Activated CD4-positive, alpha-beta T cell treated with anti-CD3 and anti-CD28 coated beads, Interleukin-2, amount 10 ng/mL, durations not matched to agents 24 days and 14 days (primary cell): ENCODE results near the gene FLOT2. TPM values are rescaled to one million over a fixed set of nuclear protein-coding genes. Genes with fewer than 3 reads are reported as not detected.
"Not testable (repeated sequence)": the region's sequence is repeated elsewhere in the genome, so short reads cannot be mapped to it uniquely, and the experiment has no call there.

ENCODE experiments used
- DNase-seq: peaks from one replicate; pipeline ENCODE4 v3.0.0; 2022
- H3K27ac Mint-ChIP-seq: one replicate; pipeline ENCODE4 v1.8.0; 2022; ENCODE audit warnings: mild to moderate bottlenecking, mixed read lengths
- H3K27me3 Mint-ChIP-seq: one replicate; pipeline ENCODE4 v1.8.0; 2022; ENCODE audit warnings: mixed read lengths
- H3K36me3 Mint-ChIP-seq: one replicate; pipeline ENCODE4 v1.8.0; 2022; ENCODE audit warnings: low read depth, mild to moderate bottlenecking, mixed read lengths
- H3K4me1 Mint-ChIP-seq: one replicate; pipeline ENCODE4 v1.8.0; 2021; ENCODE audit warnings: mixed read lengths
- H3K4me3 Mint-ChIP-seq: one replicate; pipeline ENCODE4 v1.8.0; 2022; ENCODE audit warnings: mild to moderate bottlenecking, moderate library complexity, mixed read lengths
- H3K9me3 Mint-ChIP-seq: one replicate; pipeline ENCODE4 v1.8.0; 2021; ENCODE audit warnings: mixed read lengths
- intact Hi-C: fragments of 100-400 bp; cut with micrococcal nuclease; formaldehyde crosslinking; loops from one replicate; pipeline ENCODE4 v1.15.1; 2023
- total RNA-seq: library from RNA; stranded (reverse); gene quantifications from 2 replicates; pipeline ENCODE4 v1.2.3, GENCODE V29; 2022

Gene FLOT2
- total RNA-seq, 1 donor from 2014 or later: 111 TPM

DNA sequence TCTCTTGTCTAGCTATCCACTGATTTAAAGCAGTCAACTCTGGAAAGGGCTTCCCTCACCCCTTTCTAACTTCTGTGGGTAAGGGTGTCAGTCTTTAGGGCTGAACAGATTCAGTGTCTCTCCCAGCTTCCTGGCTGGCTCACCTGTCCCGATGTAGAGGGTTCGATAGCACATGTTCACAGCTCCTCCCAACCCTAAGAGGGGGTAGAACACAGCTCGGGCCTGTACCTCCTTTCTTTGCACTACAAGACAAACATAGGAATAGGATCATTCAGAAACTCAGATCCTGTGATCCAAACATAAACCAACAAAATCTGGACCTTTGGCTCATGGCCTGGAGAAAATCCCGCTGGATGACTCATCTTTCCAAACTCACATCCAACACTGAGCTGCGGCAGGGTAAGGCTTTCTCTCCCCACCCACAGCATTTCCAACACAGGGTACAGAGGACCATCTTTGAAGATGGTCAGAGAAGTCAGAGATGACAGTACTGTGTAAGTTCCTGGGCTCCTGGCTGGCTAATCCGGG lies 11.2 kb upstream of the FLOT2 start:
- Mint-ChIP-seq H3K27ac (no peak overlapping the region), H3K9me3 (no peaks in the 10 kb centered on the region), H3K4me3 (no peak overlapping the region), H3K4me1 (peaks cover 5% of the 10 kb centered on the region), H3K27me3 (no peaks in the 10 kb centered on the region), H3K36me3 (peaks cover 62% of the 10 kb centered on the region)
- no peak for DNase-seq
- intact Hi-C loops: no loop called here

DNA sequence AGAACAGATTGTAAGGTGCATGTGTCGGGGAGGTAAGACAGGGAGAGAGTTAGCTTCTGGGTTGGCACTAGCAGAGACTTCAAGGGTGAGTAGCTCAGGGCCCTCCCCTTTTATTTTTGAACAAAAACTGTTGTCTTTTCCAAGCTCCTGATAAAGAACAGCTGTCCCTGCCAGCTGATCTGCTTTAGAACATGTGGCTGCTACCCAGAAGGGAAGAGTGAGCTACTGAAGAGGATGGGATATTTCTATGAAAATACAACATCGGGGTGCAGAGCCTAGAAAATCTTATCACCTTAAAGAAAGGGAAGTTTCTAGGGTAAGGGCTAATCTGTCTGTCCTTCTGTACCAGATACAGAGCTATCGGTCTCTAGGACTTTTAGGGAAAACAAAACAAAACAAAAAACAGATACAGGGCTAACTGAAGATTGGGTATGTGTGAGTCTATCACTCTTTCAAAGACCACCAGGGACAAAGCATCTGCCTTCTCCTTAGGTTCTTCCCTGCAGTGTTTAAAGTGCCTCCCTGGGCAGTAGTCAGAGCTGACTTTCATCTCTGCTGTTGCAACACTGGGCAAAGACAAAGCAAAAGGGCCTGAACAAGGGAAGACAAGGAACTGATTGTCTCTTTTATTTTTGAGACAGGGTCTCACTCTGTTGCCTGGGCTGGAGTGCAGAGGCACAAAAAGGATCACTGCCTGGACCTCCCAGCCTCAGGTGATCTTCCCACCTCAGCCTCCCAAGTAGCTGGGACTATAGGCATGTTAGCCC lies 10.4 kb upstream of the FLOT2 start:
- Mint-ChIP-seq H3K4me3 (no peak overlapping the region), H3K36me3 (peaks cover 53% of the 10 kb centered on the region), H3K27ac (no peak overlapping the region), H3K27me3 (no peaks in the 10 kb centered on the region), H3K4me1 (peaks cover 12% of the 10 kb centered on the region), H3K9me3 (no peaks in the 10 kb centered on the region)
- DNase-seq: no peak
- intact Hi-C loops: no loop called here

DNA sequence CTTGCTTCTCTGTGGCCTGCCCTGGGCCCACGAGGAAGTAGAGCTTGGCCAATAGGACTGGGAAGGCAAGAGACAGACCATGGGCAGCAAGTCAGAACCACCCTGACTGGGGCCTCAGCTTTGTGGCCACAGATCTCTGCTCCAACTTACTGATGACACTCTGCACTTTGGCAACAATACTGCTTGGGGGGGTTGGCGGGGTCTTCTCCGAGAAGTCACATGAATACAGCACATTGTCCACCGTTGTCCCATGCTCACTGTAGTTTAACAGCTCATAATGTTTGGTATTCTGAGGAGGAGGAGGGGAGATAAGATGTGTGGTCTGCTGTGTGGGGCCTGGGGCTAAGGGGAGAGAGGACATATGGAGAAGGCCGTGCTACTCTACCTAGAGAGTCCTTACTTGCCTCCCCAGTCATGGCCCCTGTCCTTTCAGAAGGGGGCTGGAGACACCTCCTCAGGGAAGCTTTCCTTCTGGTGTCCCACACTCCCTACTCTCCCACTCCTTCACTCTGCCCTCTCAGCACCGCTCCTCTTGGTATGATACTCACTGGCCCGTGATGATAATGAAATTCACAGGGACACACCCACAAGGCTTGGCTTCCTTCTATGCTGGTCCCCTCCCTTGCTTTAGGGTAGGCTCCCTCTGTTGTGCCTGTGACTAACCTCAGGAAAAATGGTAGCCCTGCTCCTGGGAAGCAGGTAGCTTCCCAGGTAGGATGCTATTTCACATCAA lies 9.3 kb upstream of the FLOT2 start:
- no peak overlapping the region for H3K4me3 Mint-ChIP-seq
- no peak for DNase-seq
- peaks cover 48% of the 10 kb centered on the region for H3K36me3 Mint-ChIP-seq
- intact Hi-C loops: no loop called here
- no peaks in the 10 kb centered on the region for H3K27me3 Mint-ChIP-seq
- H3K4me1 Mint-ChIP-seq: peaks cover 15% of the 10 kb centered on the region
- no peaks in the 10 kb centered on the region for H3K9me3 Mint-ChIP-seq
- H3K27ac Mint-ChIP-seq: no peak overlapping the region

DNA sequence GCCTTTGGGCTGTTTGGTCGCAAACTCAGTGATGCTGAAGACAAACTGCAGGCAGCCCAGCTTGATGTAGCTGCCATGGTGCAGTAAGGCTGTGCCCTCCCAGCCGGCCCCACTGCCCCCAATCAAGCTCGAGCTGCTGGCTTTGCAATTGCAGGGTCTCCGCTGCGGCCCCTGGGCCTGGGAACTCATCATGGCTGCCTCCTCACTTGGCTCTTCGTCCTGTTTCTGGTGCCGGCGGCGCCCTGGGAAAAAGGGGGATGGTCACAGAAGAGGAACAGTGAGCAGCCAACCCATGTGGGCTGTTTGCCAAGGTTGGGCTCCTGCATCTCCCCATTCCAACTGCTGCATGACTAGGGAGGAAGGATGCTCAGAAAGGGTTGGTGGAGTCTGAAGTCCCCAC lies 8.7 kb upstream of the FLOT2 start:
- peaks cover 20% of the 10 kb centered on the region for H3K4me1 Mint-ChIP-seq
- H3K36me3 Mint-ChIP-seq: peaks cover 50% of the 10 kb centered on the region
- no peak overlapping the region for H3K4me3 Mint-ChIP-seq
- H3K9me3 Mint-ChIP-seq: no peaks in the 10 kb centered on the region
- no peaks in the 10 kb centered on the region for H3K27me3 Mint-ChIP-seq
- DNase-seq: no peak
- intact Hi-C loops: no loop called here
- no peak overlapping the region for H3K27ac Mint-ChIP-seq

DNA sequence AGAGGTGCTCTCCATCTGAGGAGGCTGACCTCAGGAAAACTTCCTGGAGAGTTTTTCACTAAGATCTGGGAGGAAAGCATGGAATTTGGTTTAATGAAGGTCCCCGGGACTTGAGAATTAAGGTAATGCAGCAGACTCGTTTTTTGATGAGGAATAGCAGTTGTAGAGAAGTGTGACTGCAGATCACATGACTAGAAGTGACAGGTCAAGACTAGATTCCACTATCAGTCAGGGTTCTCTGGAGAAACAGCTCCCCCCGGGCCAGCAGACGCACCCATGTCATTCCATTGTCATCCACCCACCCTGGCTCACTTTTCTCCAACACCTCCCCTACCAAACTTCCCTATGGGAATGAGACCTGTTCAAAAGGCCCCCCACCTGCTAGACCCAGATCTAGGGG lies 7.3 kb upstream of the FLOT2 start:
- peaks cover 42% of the 10 kb centered on the region for H3K36me3 Mint-ChIP-seq
- no peaks in the 10 kb centered on the region for H3K9me3 Mint-ChIP-seq
- no peaks in the 10 kb centered on the region for H3K27me3 Mint-ChIP-seq
- no peak for DNase-seq
- peaks cover 30% of the 10 kb centered on the region for H3K4me1 Mint-ChIP-seq
- peak overlapping the region; percentile 30 for H3K27ac Mint-ChIP-seq
- no peak overlapping the region for H3K4me3 Mint-ChIP-seq
- intact Hi-C loops: no loop called here

DNA sequence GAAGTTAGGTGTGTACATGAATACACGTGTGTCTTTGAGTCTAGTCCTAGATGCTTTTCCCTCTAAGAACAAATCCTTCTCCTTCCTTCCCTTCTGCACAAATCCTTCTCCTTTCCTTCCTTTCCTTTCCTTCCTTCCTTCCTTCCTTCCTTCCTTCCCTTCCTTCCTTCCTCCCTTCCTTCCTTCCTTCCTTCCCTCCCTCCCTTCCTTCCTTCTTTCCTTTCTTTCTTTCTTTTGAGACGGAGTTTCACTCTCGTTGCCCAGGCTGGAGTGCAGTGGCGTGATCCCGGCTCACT lies 6.0 kb upstream of the FLOT2 start:
- Mint-ChIP-seq H3K27ac (peak overlapping the region; percentile 83), H3K4me3 (peak overlapping the region; percentile 90), H3K4me1 (peaks cover 36% of the 10 kb centered on the region), H3K36me3 (peaks cover 44% of the 10 kb centered on the region)
- H3K27me3 Mint-ChIP-seq, H3K9me3 Mint-ChIP-seq, DNase-seq: not testable (repeated sequence)
- intact Hi-C loops: loop anchor here (1.0 to 2.0 kb wide), 6 partner anchors 23 to 177 kb away; partner anchors contain the start of genes ERAL1 and TLCD1

DNA sequence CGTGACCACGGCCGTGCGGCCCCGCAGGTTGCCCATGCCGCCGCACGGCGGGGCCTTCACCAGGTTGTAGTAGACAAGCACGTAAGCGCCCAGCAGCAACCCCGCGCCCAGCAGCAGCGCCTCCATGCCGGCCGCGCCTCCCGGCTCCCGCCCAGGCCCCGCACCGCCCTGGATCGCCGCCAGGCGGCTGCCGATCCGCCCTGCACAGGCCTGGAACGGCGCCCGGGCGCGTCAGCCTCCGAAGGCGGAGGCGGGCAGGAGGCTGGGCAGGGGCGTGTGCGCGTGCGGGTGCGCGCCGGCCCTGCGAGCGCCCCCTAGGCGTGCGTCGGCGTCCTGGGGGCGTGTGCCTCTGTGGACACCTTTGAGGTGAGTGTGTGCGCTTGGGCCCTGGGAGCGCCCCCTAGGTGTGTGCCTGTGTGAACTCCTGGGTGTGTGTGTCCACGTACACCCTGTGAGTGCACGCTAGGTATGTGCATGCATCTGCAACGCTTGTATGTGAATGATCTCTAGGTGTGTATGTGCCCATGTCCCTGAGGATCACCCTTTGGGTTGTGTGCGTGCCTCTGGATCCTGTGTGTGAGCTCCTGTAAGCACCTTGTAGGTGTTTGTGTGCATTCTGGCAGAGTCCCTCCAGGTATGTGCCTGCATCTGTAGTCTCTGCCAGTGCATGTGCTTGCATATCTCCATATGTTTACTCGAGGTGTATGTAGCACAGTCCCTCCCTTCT lies 5.4 kb upstream of the FLOT2 start, which contains the start of gene DHRS13:
TSS of gene DHRS13 (minus strand) at position 261 of the 727 bp plus-strand sequence. CDS start at position 126, 135 bp downstream.
- Mint-ChIP-seq H3K27ac (peak within 1 kb of the TSS; percentile 86), H3K4me1 (peaks cover 39% of the 10 kb centered on the region), H3K36me3 (peaks cover 45% of the 10 kb centered on the region), H3K27me3 (no peaks in the 10 kb centered on the region), H3K4me3 (peak within 1 kb of the TSS; percentile 90), H3K9me3 (no peaks in the 10 kb centered on the region)
- peak; percentile 99 for DNase-seq
- intact Hi-C loops: loop anchor here (1.0 to 2.0 kb wide), 6 partner anchors 24 to 176 kb away; partner anchors contain the start of genes ERAL1 and TLCD1

DNA sequence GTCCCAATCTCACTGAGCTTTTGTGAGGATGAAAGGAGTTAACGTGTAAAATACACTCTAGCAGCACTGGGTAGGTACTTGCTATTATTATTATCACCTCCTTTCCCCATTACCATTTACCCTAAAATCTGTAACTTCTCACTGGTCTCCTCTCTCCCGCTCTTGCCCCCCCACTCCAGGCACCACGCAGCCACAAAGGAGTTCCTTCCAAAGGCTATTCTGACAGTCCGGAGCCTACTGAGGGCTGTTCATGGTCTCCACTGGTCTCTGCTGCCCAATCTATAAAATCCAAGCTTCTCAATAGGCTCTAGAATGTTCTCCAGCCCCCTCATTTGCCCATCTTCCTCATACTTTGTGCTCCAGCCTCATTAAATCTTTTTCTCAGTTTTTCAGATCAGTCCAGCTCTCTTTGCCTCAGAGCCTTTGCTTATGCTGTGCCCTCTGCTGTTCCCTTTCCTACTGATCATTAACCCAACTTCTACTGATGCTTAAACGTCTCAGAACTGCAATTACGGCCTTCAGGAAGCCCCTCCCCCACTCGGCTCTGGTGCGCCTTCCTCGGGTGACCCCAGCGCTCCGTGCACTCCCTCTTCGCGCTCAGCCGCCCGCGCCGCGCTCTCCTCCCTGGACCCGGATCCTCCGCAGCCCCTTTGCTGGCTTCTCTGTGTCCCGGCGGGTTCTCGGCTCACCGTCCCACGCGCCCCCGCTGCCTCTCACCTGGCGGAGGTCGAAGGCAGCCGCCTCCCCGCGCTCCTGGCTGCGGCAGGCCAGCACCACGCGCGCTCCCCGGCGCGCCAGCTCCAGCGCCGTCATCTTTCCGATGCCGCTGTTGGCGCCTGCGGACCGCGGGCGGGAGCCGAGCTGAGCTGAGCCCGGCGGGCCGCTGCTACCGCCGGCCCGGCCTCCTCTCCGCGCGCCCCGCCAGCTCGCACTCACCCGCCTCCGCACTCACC lies 4.6 kb upstream of the FLOT2 start:
- peak overlapping the region; percentile 90 for H3K4me3 Mint-ChIP-seq
- peaks cover 47% of the 10 kb centered on the region for H3K36me3 Mint-ChIP-seq
- peak overlapping the region; percentile 86 for H3K27ac Mint-ChIP-seq
- H3K4me1 Mint-ChIP-seq: peaks cover 44% of the 10 kb centered on the region
- intact Hi-C loops: loop anchor here (2.0 kb wide), 5 partner anchors 25 to 175 kb away; partner anchors contain the start of genes ERAL1 and TLCD1
- peak; percentile 88 for DNase-seq
- no peaks in the 10 kb centered on the region for H3K9me3 Mint-ChIP-seq
- no peaks in the 10 kb centered on the region for H3K27me3 Mint-ChIP-seq

DNA sequence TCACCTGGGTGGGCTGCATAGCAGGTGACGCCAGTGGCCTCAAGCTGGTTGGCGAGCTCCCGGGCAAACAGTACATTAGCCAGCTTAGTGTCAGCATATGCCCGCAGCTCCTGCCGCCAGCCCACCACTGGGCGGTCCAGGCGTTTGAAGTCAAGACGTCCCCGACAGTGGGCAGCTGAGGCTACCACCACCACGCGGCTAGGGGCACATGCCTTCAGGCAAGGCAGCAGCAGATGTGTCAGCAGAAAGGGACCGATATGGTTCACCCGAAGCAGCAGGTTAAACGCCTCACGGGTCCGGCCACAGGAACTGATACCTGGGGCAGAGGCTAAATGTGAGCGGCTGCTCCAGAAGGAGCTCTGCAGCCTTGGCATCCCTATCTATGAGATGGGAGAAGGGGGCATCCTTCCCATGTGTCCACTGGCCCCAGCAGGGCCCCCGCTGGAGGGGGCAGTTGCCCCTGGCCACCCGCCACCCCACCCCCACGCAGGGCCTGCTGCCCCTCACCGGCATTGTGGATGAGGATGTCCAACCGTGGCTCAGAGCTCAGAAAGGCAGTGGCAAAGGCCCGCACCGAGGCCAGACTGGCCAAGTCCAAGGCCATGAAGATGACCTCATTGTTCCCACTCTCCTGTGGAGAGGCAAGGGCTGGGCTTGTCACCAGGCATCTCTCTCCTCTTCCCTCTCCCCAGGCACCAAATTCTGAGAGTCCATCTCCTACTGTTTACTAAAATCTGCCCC lies 3.6 kb upstream of the FLOT2 start:
- H3K36me3 Mint-ChIP-seq: peaks cover 39% of the 10 kb centered on the region
- peak overlapping the region; percentile 86 for H3K27ac Mint-ChIP-seq
- no peaks in the 10 kb centered on the region for H3K9me3 Mint-ChIP-seq
- H3K4me3 Mint-ChIP-seq: peak overlapping the region; percentile 90
- DNase-seq: no peak
- peaks cover 50% of the 10 kb centered on the region for H3K4me1 Mint-ChIP-seq
- intact Hi-C loops: no loop called here
- no peaks in the 10 kb centered on the region for H3K27me3 Mint-ChIP-seq

DNA sequence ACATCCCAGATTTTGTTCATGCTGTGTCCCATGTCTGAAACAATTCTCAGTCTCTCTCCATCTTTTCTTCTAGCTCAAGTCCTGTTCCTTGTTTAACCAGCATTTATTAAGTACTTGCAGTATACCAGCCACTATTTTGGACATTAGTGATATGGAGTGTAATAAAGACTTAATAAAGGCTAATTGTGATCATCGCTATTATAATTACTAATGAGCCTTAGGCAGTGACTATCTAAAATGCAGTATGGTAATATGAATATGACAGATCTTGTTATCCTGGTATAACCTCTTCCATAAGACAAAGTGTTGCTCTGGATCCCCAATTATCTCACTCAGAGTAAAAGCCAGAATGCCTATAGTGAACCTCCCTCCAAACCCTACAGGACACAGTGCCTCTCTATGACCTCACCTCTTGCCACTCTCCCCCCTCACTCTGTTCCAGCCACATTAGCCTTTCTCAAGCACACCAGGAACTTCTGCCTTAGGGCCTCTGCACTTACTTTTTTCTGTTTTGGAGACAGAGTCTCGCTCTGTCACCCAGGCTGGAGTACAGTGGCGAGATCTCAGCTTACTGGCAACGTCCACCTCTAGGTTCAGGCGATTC lies 1.8 kb upstream of the FLOT2 start:
- peak overlapping the region; percentile 57 for H3K27ac Mint-ChIP-seq

DNA sequence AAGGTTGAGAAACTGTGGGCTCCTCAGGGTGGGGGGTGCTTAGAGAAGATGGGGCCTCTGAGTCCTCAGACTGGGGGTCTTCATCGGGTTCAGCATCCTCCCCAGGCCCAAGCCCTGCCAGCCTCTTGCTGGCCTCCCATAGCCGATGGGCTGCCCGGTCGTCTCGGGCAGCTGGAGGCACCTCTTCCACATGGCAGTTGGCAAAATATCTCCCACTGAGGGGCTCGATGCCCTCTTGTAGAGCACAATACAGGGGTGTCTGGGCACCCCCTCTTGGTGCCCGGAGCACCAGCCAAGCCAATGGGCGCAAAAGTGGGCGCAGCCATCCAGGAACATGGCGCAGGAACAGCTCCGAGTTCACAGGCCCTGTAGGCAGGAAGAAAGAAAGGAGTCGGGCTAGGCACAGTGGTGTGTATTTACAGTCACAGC lies 1.0 kb upstream of the FLOT2 start:
- peak overlapping the region; percentile 98 for H3K27ac Mint-ChIP-seq
- H3K27me3 Mint-ChIP-seq: no peaks in the 10 kb centered on the region
- DNase-seq: no peak
- peaks cover 58% of the 10 kb centered on the region for H3K4me1 Mint-ChIP-seq
- no peaks in the 10 kb centered on the region for H3K9me3 Mint-ChIP-seq
- peaks cover 35% of the 10 kb centered on the region for H3K36me3 Mint-ChIP-seq
- H3K4me3 Mint-ChIP-seq: peak overlapping the region; percentile 97
- intact Hi-C loops: no loop called here

More for the DNA sequence above, 1.8 kb upstream of the FLOT2 start:
- Mint-ChIP-seq H3K4me3 (peak overlapping the region; percentile 31), H3K4me1 (peaks cover 58% of the 10 kb centered on the region), H3K27me3 (no peaks in the 10 kb centered on the region), H3K9me3 (no peaks in the 10 kb centered on the region), H3K36me3 (peaks cover 34% of the 10 kb centered on the region)
- DNase-seq: no peak
- intact Hi-C loops: no loop called here
